ENCODE data around the gene SLC26A6.

DNA sequence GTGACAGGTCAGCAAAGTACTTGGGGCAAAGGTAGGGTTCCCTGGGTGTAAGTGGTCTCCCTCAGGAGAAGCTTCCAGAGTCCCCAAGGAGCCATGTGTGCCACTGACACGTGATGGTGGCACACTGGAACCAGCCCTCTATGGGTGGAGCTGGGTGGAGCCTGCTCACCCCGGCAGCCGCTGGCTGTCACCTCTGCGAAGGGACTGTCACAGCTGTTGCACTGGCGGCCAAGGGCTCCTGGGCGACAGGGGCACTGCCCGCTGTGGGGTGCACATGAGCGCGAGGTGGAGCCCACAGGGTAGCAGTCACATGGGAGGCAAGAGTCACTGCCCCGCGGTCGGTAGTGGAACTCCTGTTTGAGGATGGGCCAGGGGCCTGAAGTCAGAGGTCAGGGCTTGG, 15.5 kb upstream of the SLC26A6 start:
- TF ChIP-seq CTCF (IDR thresholded peaks at IDR 0.05) (no peak), POLR2A (IDR thresholded peaks at IDR 0.05) (no peak)
